Naive B cell (primary cell): ENCODE measurements around the gene BBS9. TPM values are rescaled to one million over a fixed set of nuclear protein-coding genes. Genes with fewer than 3 reads are reported as not detected.
"Not testable (repeated sequence)": the region's sequence is repeated elsewhere in the genome, so short reads cannot be mapped to it uniquely, and the experiment has no call there.

ENCODE experiments used
- ATAC-seq, 2 donors: fragments of 150-1000 bp; cut with Tn5 transposase; 2 replicates each; pipeline ENCODE4 v1.10.0; 2021; ENCODE audit warnings: low read depth in 2 of 2, mild to moderate bottlenecking in 2 of 2, moderate library complexity in 2 of 2
- DNase-seq: peaks from one replicate; pipeline ENCODE4 v3.0.0; 2022
- H3K27ac Mint-ChIP-seq, 6 donors: one replicate each; pipeline ENCODE4 v1.8.0; 2020 to 2022; ENCODE audit warnings: mild to moderate bottlenecking in 6 of 6, mixed read lengths in 6 of 6, moderate library complexity in 5 of 6, inconsistent platforms in 2 of 6
- H3K27me3 Mint-ChIP-seq, 3 donors: one replicate each; pipeline ENCODE4 v1.8.0; 2021 to 2022; ENCODE audit warnings: mixed read lengths in 3 of 3, mild to moderate bottlenecking in 1 of 3
- H3K36me3 Mint-ChIP-seq, 2 donors: one replicate each; pipeline ENCODE4 v1.8.0; 2020 to 2022; ENCODE audit warnings: mixed read lengths in 2 of 2, inconsistent platforms in 1 of 2, mild to moderate bottlenecking in 1 of 2
- H3K4me1 Mint-ChIP-seq, 3 donors: one replicate each; pipeline ENCODE4 v1.8.0; 2020 to 2022; ENCODE audit warnings: mixed read lengths in 3 of 3, inconsistent platforms in 1 of 3, mild to moderate bottlenecking in 1 of 3, moderate library complexity in 1 of 3
- H3K4me3 Mint-ChIP-seq, 8 donors: one replicate each; pipeline ENCODE4 v1.8.0; 2020 to 2022; ENCODE audit warnings: mild to moderate bottlenecking in 8 of 8, mixed read lengths in 8 of 8, moderate library complexity in 8 of 8, inconsistent platforms in 2 of 8
- H3K9me3 Mint-ChIP-seq, 7 donors: one replicate each; pipeline ENCODE4 v1.8.0; 2020 to 2022; ENCODE audit warnings: mixed read lengths in 7 of 7, mild to moderate bottlenecking in 5 of 7, inconsistent platforms in 2 of 7, moderate library complexity in 1 of 7
- polyA plus RNA-seq, 6 donors: library from polyadenylated mRNA; unstranded; fragments of 300-500 nt; fragmentation: Illumina TruSeq; gene quantifications; one replicate each; pipeline ENCODE4 v1.2.3, GENCODE V29; 2021; ENCODE audit warnings: low read depth in 6 of 6

Gene BBS9
- polyA plus RNA-seq, 6 donors from 2014 or later, result 10.9 to 17.0 (median 13.0) TPM

GRCh38 chr7:33190688-33191304, 61.4 kb downstream of the BBS9 start:
- peaks cover 0 to 4% of the 10 kb centered on the region in 2 donors for H3K36me3 Mint-ChIP-seq
- no peak for ATAC-seq
- no peak for DNase-seq
- peaks cover 29 to 33% (median 31%) of the 10 kb centered on the region in 3 donors for H3K4me1 Mint-ChIP-seq
- H3K27me3 Mint-ChIP-seq, result no peaks in the 10 kb centered on the region
- peak overlapping the region in 4 of 8 donors; percentile 10 to 72 (median 16) for H3K4me3 Mint-ChIP-seq
- H3K27ac Mint-ChIP-seq, result peak overlapping the region in 4 of 6 donors; percentile 18 to 73 (median 47)
- no peaks in the 10 kb centered on the region for H3K9me3 Mint-ChIP-seq

DNA sequence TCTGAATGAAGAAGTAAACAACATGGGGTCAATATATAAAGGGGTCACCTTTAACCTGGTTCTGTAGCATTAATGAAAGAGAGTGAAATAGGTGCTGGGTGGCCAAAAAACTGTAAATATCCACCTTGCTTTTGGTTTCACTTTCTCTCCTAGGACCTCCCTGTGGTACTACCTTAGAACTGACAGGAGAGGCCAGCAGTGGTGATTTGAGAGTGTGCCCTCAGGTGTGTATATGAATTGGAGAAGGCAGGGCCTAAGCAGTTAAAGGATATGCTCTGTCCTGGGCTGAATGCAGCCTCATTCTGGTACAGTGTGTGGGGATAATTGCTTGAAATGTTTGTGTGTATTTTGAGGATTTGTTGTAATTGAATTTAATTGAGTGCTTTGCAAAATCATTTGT, 62.0 kb downstream of the BBS9 start:
- H3K9me3 Mint-ChIP-seq, result no peaks in the 10 kb centered on the region
- H3K4me1 Mint-ChIP-seq, result peaks cover 29 to 33% (median 31%) of the 10 kb centered on the region in 3 donors
- peaks cover 0 to 4% of the 10 kb centered on the region in 2 donors for H3K36me3 Mint-ChIP-seq
- H3K27me3 Mint-ChIP-seq, result no peaks in the 10 kb centered on the region
- peak overlapping the region in 4 of 8 donors; percentile 3 to 72 (median 26) for H3K4me3 Mint-ChIP-seq
- ATAC-seq (peak; percentile 57 to 61), DNase-seq (peak; percentile 6)
- peak overlapping the region in 3 of 6 donors; percentile 18 to 73 (median 72) for H3K27ac Mint-ChIP-seq

GRCh38 chr7:33192695-33193291, 63.4 kb downstream of the BBS9 start:
- Mint-ChIP-seq H3K27ac (peak overlapping the region in 5 of 6 donors; percentile 47 to 93 (median 80)), H3K4me1 (peaks cover 29 to 33% (median 31%) of the 10 kb centered on the region in 3 donors), H3K4me3 (peak overlapping the region in 5 of 8 donors; percentile 5 to 76 (median 42)), H3K36me3 (peaks cover 0 to 4% of the 10 kb centered on the region in 2 donors), H3K9me3 (no peaks in the 10 kb centered on the region), H3K27me3 (no peaks in the 10 kb centered on the region)
- ATAC-seq (no peak), DNase-seq (no peak)

GRCh38 chr7:33193308-33193864, 64.0 kb downstream of the BBS9 start:
- Mint-ChIP-seq H3K4me3 (peak overlapping the region in 6 of 8 donors; percentile 2 to 76 (median 42)), H3K36me3 (peaks cover 0 to 4% of the 10 kb centered on the region in 2 donors), H3K27ac (peak overlapping the region in 4 of 6 donors; percentile 79 to 93 (median 82)), H3K9me3 (no peaks in the 10 kb centered on the region), H3K27me3 (no peaks in the 10 kb centered on the region), H3K4me1 (peaks cover 29 to 33% (median 31%) of the 10 kb centered on the region in 3 donors)
- ATAC-seq, result peak; percentile 78 to 86
- peak; percentile 7 for DNase-seq

GRCh38 chr7:33195264-33195663, 65.9 kb downstream of the BBS9 start:
- no peak for ATAC-seq
- H3K36me3 Mint-ChIP-seq, result peaks cover 0 to 4% of the 10 kb centered on the region in 2 donors
- H3K9me3 Mint-ChIP-seq, result no peaks in the 10 kb centered on the region
- H3K27ac Mint-ChIP-seq, result peak overlapping the region in 1 of 6 donors; percentile 21
- H3K4me1 Mint-ChIP-seq, result peaks cover 29 to 38% (median 31%) of the 10 kb centered on the region in 3 donors
- no peak overlapping the region for H3K4me3 Mint-ChIP-seq
- DNase-seq, result no peak
- no peaks in the 10 kb centered on the region for H3K27me3 Mint-ChIP-seq

DNA sequence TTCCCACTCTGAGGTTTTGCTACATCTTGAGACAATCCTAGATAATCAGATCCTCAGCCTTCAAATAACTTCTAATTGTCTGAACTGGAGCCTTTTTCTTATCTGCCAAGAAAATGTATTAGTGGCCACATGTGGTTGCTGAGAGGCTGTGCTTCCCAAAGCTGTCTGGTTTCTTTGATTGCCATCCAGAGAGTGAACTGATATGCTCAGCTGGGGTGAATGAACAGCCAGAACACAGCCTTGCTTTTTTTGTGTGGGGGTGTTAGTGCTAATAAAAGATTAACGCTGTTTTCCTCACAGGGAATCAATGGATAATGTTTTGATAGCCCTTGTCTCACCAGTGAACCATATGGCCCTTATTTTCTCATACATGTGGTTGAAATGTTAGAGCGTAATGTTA, 66.9 kb downstream of the BBS9 start:
- ATAC-seq (no peak), DNase-seq (no peak)
- peaks cover 20 to 30% (median 22%) of the 10 kb centered on the region in 3 donors for H3K4me1 Mint-ChIP-seq
- H3K9me3 Mint-ChIP-seq, result peaks cover 0 to 1% (median 0%) of the 10 kb centered on the region in 7 donors
- H3K27ac Mint-ChIP-seq, result no peak overlapping the region
- no peaks in the 10 kb centered on the region for H3K27me3 Mint-ChIP-seq
- no peak overlapping the region for H3K4me3 Mint-ChIP-seq
- H3K36me3 Mint-ChIP-seq, result peaks cover 3 to 4% of the 10 kb centered on the region in 2 donors

GRCh38 chr7:33200282-33200681, 70.9 kb downstream of the BBS9 start:
- H3K27ac Mint-ChIP-seq, result no peak overlapping the region
- no peak overlapping the region for H3K4me3 Mint-ChIP-seq
- H3K27me3 Mint-ChIP-seq, result no peaks in the 10 kb centered on the region
- DNase-seq (no peak), ATAC-seq (no peak)
- peaks cover 12 to 17% of the 10 kb centered on the region in 2 donors for H3K36me3 Mint-ChIP-seq
- peaks cover 4 to 15% (median 7%) of the 10 kb centered on the region in 7 donors for H3K9me3 Mint-ChIP-seq
- peaks cover 0 to 21% (median 2%) of the 10 kb centered on the region in 3 donors for H3K4me1 Mint-ChIP-seq

DNA sequence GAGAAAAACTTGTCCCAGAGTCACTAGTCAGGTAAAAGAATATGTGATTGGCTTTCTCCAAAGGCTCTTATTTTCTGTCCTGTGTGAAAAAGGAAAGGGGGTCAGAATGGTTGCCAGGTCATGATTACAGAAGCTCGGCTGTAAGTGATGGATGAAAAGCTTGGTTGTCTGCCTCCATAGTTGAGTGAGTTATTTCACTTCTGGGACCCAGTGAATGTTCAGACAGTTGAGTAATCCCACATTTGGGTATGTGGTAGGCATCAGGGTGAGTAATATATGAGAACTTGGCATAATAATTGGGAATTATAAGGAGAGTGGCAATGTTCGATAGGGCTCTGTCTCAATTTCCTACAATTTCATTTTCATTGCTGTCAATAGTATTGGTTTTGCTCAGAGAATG, 72.5 kb downstream of the BBS9 start:
- H3K9me3 Mint-ChIP-seq, result peaks cover 4 to 15% (median 7%) of the 10 kb centered on the region in 7 donors
- H3K4me3 Mint-ChIP-seq, result no peak overlapping the region
- ATAC-seq, result no peak
- no peak for DNase-seq
- peaks cover 0 to 21% (median 2%) of the 10 kb centered on the region in 3 donors for H3K4me1 Mint-ChIP-seq
- no peak overlapping the region for H3K27ac Mint-ChIP-seq
- no peaks in the 10 kb centered on the region for H3K27me3 Mint-ChIP-seq
- H3K36me3 Mint-ChIP-seq, result peaks cover 12 to 17% of the 10 kb centered on the region in 2 donors

DNA sequence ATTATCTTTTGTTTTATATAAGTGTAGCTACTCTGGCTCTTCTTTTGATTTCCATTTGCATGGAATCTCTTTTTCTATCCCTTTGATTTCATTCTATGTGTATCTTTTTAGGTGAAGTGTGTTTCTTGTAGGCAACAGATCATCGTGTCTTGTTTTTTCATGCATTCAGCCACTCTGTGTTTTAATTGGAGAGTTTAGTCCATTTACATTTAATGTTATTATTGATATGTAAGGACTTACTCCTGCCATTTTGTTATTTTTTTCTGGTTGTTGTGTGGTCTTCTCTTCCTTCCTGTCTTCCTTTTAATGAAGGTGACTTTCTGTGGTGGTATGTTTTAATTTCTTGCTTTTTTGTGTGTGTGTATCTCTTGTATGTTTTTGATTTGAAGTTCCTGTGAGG, 81.6 kb downstream of the BBS9 start:
- H3K4me3 Mint-ChIP-seq, result no peak overlapping the region
- DNase-seq (no peak), ATAC-seq (no peak)
- no peaks in the 10 kb centered on the region for H3K27me3 Mint-ChIP-seq
- H3K27ac Mint-ChIP-seq, result no peak overlapping the region
- H3K9me3 Mint-ChIP-seq, result peaks cover 24 to 46% (median 36%) of the 10 kb centered on the region in 7 donors
- H3K36me3 Mint-ChIP-seq, result peaks cover 47 to 49% of the 10 kb centered on the region in 2 donors
- H3K4me1 Mint-ChIP-seq, result no peaks in the 10 kb centered on the region

DNA sequence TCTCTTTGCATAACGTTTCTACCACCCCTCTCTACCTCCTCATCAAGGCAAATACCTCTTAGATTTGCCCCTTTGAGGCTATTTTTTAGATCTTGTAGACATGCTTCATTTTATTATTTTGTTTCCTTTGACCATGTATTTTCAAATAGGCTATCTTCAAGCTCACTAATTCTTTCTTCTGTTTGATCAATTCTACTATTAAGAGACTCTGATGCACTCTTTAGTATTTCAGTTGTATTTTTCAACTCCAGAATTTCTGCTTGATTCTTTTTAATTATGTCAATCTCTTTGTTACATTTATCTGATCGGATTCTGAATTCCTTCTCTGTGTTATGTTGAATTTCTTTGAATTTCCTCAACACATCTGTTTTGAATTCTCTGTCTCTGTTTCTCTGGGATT, 82.8 kb downstream of the BBS9 start:
- H3K27ac Mint-ChIP-seq, result peak overlapping the region in 1 of 6 donors; percentile 17
- H3K4me3 Mint-ChIP-seq, result no peak overlapping the region
- DNase-seq (no peak), ATAC-seq (no peak)
- H3K9me3 Mint-ChIP-seq, result peaks cover 24 to 46% (median 36%) of the 10 kb centered on the region in 7 donors
- H3K4me1 Mint-ChIP-seq, result no peaks in the 10 kb centered on the region
- peaks cover 47 to 49% of the 10 kb centered on the region in 2 donors for H3K36me3 Mint-ChIP-seq
- no peaks in the 10 kb centered on the region for H3K27me3 Mint-ChIP-seq

GRCh38 chr7:33215992-33216391, 86.6 kb downstream of the BBS9 start:
- H3K36me3 Mint-ChIP-seq, result peaks cover 29 to 46% of the 10 kb centered on the region in 2 donors
- no peak for ATAC-seq
- no peaks in the 10 kb centered on the region for H3K4me1 Mint-ChIP-seq
- no peak overlapping the region for H3K27ac Mint-ChIP-seq
- no peak for DNase-seq
- H3K27me3 Mint-ChIP-seq, result no peaks in the 10 kb centered on the region
- H3K9me3 Mint-ChIP-seq, result peaks cover 13 to 36% (median 23%) of the 10 kb centered on the region in 7 donors
- no peak overlapping the region for H3K4me3 Mint-ChIP-seq

DNA sequence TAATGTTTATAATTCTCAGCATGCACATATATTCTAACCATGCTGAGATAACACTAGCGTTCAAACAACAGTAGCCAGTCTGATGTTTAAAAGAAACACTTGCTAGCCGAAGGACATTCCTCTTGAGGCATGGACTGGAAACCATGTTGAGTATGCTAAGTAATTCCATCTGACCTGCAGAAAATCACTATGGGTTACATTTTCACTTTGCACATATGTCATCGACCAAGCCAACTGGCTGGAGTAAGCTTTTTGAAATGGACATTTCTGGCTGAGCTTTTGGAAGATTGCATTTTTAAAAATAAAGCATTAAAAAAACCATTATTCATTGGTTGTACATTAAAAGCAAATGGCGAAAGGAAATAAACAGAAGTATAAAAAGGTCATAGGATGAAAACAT, 88.2 kb downstream of the BBS9 start:
- DNase-seq (no peak), ATAC-seq (no peak)
- no peaks in the 10 kb centered on the region for H3K27me3 Mint-ChIP-seq
- H3K4me1 Mint-ChIP-seq, result no peaks in the 10 kb centered on the region
- H3K4me3 Mint-ChIP-seq, result no peak overlapping the region
- peaks cover 13 to 32% of the 10 kb centered on the region in 2 donors for H3K36me3 Mint-ChIP-seq
- H3K27ac Mint-ChIP-seq, result no peak overlapping the region
- H3K9me3 Mint-ChIP-seq, result peaks cover 1 to 20% (median 7%) of the 10 kb centered on the region in 7 donors

GRCh38 chr7:33218841-33219535, 89.6 kb downstream of the BBS9 start:
- Mint-ChIP-seq H3K36me3 (peaks cover 7 to 28% of the 10 kb centered on the region in 2 donors), H3K9me3 (peaks cover 0 to 17% (median 5%) of the 10 kb centered on the region in 7 donors)
- not testable (repeated sequence) for H3K4me1 Mint-ChIP-seq, ATAC-seq, DNase-seq, H3K27me3 Mint-ChIP-seq, H3K4me3 Mint-ChIP-seq, H3K27ac Mint-ChIP-seq
